A673 (cell line): Measurements from ENCODE around the gene SNX8. TPM values are rescaled to one million over a fixed set of nuclear protein-coding genes. Genes with fewer than 3 reads are reported as not detected.

Experiments
- BruUV-seq: library from RNA; stranded (reverse); fragments of 400-500 nt; replicated peaks from 2 replicates; lab custom pipeline; 2021; lab: Mats Ljungman, UMichigan
- CTCF ChIA-PET: fragments of 300-600 bp; sonication (Branson Sonifier 250); formaldehyde crosslinking; loops from one replicate; lab custom pipeline; 2022; ENCODE audit warnings: antibody characterized with exemption; lab: Charles Lee
- POLR2A ChIA-PET: fragments of 300-600 bp; sonication (Branson Sonifier 250); formaldehyde crosslinking; loops from one replicate; lab custom pipeline; 2022; ENCODE audit warnings: antibody characterized with exemption; ENCODE audit not compliant: low non-redundant PET; lab: Charles Lee
- DNase-seq: peaks from one replicate; pipeline ENCODE4 v3.0.0-alpha.2; 2015; ENCODE audit warnings: low spot score
- H3K27ac ChIP-seq: fragments of 200-600 bp; sonication (generic); 2 replicates; pipeline ENCODE4 v1.5.1; 2016; ENCODE audit warnings: mixed run types, low read depth, mild to moderate bottlenecking, mixed read lengths, antibody characterized with exemption, low read length; ENCODE audit not compliant: poor library complexity, severe bottlenecking
- H3K27me3 ChIP-seq: fragments of 200-600 bp; sonication (generic); replicated peaks from 2 replicates; pipeline ENCODE4 v1.6.1; 2017; ENCODE audit warnings: mixed run types, low read depth, mild to moderate bottlenecking, mixed read lengths, antibody characterized with exemption, low read length; ENCODE audit not compliant: insufficient read depth, poor library complexity
- H3K36me3 ChIP-seq: fragments of 200-600 bp; sonication (generic); 2 replicates; pipeline ENCODE4 v1.6.1; 2016; ENCODE audit warnings: mixed run types, mild to moderate bottlenecking, mixed read lengths, antibody characterized with exemption, low read length; ENCODE audit not compliant: insufficient read depth, poor library complexity, severe bottlenecking
- H3K4me1 ChIP-seq: fragments of 200-600 bp; sonication (generic); 2 replicates; pipeline ENCODE4 v1.6.1; 2017; ENCODE audit warnings: mixed run types, mild to moderate bottlenecking, mixed read lengths, antibody characterized with exemption, low read length; ENCODE audit not compliant: insufficient read depth, poor library complexity, severe bottlenecking
- H3K4me3 ChIP-seq: fragments of 200-600 bp; sonication (generic); 2 replicates; pipeline ENCODE4 v1.5.1; 2016; ENCODE audit warnings: low read depth, mixed run types, mild to moderate bottlenecking, mixed read lengths, low read length; ENCODE audit not compliant: poor library complexity, severe bottlenecking
- H3K9me3 ChIP-seq: fragments of 200-600 bp; sonication (generic); 2 replicates; pipeline ENCODE4 v1.6.1; 2016; ENCODE audit warnings: mixed run types, low read depth, mild to moderate bottlenecking, mixed read lengths, antibody characterized with exemption, low read length; ENCODE audit not compliant: poor library complexity, severe bottlenecking
- EZH2 ChIP-seq: fragments of 200-600 bp; sonication (generic); IDR thresholded peaks from 2 replicates; pipeline ENCODE4 v1.6.1; 2017; ENCODE audit warnings: borderline replicate concordance, low read depth, mild to moderate bottlenecking, mixed read lengths, antibody characterized with exemption, low read length; ENCODE audit not compliant: poor library complexity, severe bottlenecking
- intact Hi-C: fragments of 100-400 bp; cut with micrococcal nuclease; formaldehyde crosslinking; loops from one replicate; pipeline ENCODE4 v1.10.0; 2022; ENCODE audit not compliant: unreplicated experiment
- total RNA-seq: library from RNA; stranded (reverse); gene quantifications from 2 replicates; pipeline ENCODE4 v1.2.3, GENCODE V29; 2021
- TF ChIP-seq, protein P1 (sequence below): fragments of 300-800, 200-600 bp; sonication (generic); conservative IDR thresholded peaks from 2 replicates; pipeline ENCODE4 v1.5.1; 2017; ENCODE audit warnings: low read depth, mild to moderate bottlenecking, antibody characterized with exemption, low read length, moderate library complexity, mixed read lengths

SNX8 gene
- total RNA-seq, 1 experiment from 2014 or later, result 42.9 TPM

DNA sequence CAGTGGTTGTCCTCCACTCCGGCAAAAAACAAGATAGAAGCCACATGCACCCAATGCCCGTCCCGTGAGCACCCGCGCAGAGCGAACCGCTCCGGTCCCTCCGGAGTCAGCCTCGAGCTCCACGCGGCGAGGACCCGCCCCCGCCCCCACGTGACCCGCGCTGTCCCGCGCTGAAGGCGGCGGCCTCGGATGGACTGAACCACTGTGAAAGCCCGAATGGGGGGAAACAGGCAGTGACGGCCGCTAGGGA is 39.6 kb upstream of the SNX8 start:
- Histone ChIP-seq H3K4me3 (peak overlapping the region; percentile 98), H3K4me1 (peaks cover 33% of the 10 kb centered on the region), H3K27ac (peak overlapping the region; percentile 100), H3K9me3 (no peaks in the 10 kb centered on the region), H3K36me3 (peaks cover 21% of the 10 kb centered on the region), H3K27me3 (no peaks in the 10 kb centered on the region)
- BruUV-seq, result no TSS peak
- POLR2A ChIA-PET, result interaction anchor here (0.7 kb wide), 1 partner anchor 14 kb away, joined by 6 read pairs; no protein-coding TSS in a partner anchor
- intact Hi-C loops, result loop anchor here (10.0 kb wide), 2 partner anchors 689 to 779 kb away; partner anchors contain the start of gene PSMG3
- peak; percentile 93 for DNase-seq
- CTCF ChIA-PET, result interaction anchor here (0.6 kb wide), 1 partner anchor 108 kb away, joined by 3 read pairs; no protein-coding TSS in a partner anchor
- TF ChIP-seq, protein P1, sequence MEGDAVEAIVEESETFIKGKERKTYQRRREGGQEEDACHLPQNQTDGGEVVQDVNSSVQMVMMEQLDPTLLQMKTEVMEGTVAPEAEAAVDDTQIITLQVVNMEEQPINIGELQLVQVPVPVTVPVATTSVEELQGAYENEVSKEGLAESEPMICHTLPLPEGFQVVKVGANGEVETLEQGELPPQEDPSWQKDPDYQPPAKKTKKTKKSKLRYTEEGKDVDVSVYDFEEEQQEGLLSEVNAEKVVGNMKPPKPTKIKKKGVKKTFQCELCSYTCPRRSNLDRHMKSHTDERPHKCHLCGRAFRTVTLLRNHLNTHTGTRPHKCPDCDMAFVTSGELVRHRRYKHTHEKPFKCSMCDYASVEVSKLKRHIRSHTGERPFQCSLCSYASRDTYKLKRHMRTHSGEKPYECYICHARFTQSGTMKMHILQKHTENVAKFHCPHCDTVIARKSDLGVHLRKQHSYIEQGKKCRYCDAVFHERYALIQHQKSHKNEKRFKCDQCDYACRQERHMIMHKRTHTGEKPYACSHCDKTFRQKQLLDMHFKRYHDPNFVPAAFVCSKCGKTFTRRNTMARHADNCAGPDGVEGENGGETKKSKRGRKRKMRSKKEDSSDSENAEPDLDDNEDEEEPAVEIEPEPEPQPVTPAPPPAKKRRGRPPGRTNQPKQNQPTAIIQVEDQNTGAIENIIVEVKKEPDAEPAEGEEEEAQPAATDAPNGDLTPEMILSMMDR, result no peak
- no peak for TF ChIP-seq EZH2

DNA sequence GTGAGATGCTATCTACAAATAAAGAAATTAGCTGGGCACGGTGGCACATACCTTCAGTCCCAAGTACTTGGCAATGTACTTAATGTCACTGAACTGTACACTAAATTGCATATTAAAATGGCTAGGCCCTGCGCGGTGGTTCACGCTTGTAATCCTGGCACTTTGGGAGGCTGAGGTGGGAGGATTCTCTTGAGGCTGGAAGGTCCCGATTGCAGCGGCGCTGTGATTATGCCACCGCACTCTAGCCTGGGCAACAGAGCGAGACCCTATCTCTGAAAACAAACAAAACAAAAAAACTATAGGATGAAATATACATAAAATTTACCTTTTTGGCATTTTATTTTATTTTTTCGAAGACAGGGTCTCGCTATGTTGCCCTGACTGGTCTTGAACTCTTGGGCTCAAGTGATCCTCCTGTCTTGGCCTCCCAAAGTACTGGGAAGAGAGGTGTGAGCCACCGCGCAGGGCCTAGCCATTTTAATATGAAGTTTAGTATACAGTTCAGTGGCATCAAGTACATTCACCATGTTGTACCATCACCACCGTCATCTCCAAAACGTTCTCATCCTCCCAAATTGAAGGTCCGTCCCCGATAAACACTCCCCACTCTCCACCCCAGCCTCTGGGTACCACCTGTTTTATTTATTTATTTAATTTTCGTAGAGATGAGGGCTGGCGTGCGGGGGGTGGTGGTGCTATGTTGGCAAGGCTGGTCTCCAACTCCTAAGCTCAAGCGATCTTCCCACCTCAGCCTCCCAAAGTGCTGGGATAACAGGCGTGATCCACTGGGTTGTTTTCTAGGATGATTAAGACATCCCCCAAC is 39.1 kb upstream of the SNX8 start:
- CTCF ChIA-PET, result no interaction called here
- TSS peak; percentile 77 for BruUV-seq
- Histone ChIP-seq H3K27ac (peak overlapping the region; percentile 100), H3K4me3 (peak overlapping the region; percentile 98), H3K4me1 (peaks cover 28% of the 10 kb centered on the region), H3K27me3 (no peaks in the 10 kb centered on the region), H3K36me3 (peaks cover 21% of the 10 kb centered on the region), H3K9me3 (no peaks in the 10 kb centered on the region)
- intact Hi-C loops, result loop anchor here (10.0 kb wide), 2 partner anchors 689 to 779 kb away; partner anchors contain the start of gene PSMG3
- no peak for DNase-seq
- no peak for TF ChIP-seq EZH2
- TF ChIP-seq, protein P1, result no peak
- POLR2A ChIA-PET, result interaction anchor here (0.7 kb wide), 1 partner anchor 13 kb away, joined by 6 read pairs; no protein-coding TSS in a partner anchor

DNA sequence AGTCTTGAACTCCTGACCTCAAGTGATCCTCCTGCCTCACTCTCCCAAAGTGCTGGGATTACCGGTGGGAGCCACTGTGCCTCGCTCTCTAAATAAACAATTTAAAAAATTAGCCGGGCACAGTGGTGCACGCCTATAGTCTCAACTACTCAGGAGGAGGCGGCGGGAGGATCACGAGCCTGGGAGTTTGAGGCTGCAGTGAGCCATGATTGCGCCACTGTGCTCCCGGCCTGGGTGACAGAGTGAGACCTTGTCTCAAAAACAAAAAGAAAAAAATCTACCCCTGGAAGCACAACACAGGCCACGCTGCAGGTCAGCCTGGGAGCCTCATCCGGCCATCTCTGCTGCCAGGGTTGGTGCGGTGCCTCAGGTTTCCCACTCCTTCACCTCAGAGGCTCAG is 36.6 kb upstream of the SNX8 start:
- CTCF ChIA-PET, result no interaction called here
- no peak overlapping the region for H3K27ac ChIP-seq
- POLR2A ChIA-PET, result no interaction called here
- TF ChIP-seq, protein P1, result no peak
- TF ChIP-seq EZH2, result no peak
- no peak for DNase-seq
- intact Hi-C loops, result loop anchor here (10.0 kb wide), 2 partner anchors 686 to 776 kb away; partner anchors contain the start of gene PSMG3
- H3K36me3 ChIP-seq, result no peaks in the 10 kb centered on the region
- H3K27me3 ChIP-seq, result no peaks in the 10 kb centered on the region
- H3K4me1 ChIP-seq, result peaks cover 5% of the 10 kb centered on the region
- no peaks in the 10 kb centered on the region for H3K9me3 ChIP-seq
- no TSS peak for BruUV-seq
- no peak overlapping the region for H3K4me3 ChIP-seq
